GM18517 (cell line): ENCODE data around the gene EXOC6B.
"Not testable (repeated sequence)": the region's sequence is repeated elsewhere in the genome, so short reads cannot be mapped to it uniquely, and the experiment has no call there.

Experiments used
- ATAC-seq: cut with Tn5 transposase; IDR thresholded peaks from one replicate; pipeline ENCODE4 v1.9.1; 2021; ENCODE audit warnings: mild to moderate bottlenecking, moderate library complexity; ENCODE audit not compliant: unreplicated experiment

EXOC6B gene

DNA sequence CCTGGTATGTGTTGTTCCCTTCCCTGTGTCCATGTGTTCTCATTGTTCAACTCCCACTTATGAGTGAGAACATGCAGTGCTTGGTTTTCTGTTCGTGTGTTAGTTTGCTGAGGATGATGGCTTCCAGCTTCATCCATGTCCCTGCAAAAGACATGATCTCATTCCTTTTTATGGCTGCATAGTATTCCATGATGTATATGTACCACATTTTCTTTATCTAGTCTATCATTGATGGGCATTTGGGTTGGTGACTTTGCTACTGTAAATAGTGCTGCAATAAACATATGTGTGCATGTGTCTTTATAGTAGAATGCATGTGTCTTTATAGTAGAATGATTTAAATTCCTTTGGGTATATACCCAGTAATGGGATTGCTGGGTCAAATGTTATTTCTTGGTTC lies 341.2 kb downstream of the EXOC6B start:
- not testable (repeated sequence) for ATAC-seq

DNA sequence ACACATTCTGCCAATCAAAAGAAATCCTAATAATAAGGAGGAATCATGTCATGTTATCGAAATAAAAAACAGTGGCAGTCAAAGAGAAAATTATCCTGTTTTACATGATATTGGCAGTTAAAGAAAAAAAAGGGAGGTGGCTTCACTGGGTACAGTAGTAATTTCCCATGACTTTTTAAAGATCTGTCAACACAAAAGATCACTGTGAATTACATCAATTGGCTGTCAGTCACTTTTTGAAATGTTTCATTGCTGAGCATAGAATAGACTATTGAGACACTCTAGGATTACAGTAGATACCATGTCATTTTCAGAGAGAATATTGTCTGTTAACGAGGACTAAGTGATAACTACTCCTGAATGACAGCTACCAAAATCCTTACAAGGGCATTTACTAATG lies 342.5 kb downstream of the EXOC6B start:
- ATAC-seq: no peak

DNA sequence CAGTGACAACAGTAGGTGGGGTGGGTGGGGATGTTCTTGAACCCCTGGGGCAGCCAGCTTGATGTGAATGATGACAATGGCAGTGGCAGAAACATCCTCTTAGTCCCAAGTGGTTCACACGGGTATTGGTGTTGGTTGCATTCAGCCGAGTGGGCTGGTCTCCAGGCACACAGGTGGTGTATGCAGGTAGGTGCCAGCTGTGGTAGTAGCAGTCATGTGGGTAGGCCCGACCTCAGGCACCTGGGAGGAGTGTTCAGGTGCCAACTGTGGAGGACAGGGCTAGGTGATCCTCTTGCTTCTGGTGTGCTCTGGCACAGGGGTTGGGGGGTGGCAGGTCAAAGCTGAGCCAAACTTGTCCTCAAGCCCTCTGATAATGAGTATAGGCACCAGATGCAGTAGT lies 350.6 kb downstream of the EXOC6B start:
- ATAC-seq: no peak

DNA sequence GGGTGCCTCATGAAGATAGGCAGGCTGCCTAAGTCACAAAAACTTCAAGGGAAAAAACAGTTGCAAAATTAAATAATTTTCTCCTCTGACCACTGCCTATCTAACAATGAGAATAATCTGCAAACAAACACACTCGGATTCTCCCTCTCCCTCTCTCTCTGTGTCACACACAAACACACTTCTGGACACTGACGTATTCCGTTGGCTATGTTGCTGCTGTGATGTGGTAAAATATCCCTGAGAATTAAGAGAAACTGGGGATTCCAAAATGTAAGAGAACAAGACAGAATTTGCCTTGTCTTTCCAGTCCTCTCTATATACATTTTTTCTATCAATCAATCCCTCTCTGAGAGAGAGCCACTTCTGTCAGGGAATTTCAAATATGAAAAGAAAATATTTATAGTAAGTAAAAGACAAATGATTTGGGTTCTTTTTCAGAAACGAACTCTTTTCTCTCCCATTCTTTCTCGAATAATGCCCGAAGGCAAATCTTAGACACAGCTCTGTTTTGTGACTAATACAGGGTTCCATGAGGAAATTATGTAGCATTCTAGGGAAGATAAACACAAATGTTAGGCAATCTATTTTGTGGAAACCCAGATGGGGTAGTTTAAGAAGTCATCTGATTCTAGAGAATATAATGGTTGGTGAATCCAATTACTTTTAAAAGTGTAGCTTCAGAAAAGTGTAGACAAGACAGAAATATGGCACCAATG lies 367.9 kb downstream of the EXOC6B start:
- no peak for ATAC-seq

DNA sequence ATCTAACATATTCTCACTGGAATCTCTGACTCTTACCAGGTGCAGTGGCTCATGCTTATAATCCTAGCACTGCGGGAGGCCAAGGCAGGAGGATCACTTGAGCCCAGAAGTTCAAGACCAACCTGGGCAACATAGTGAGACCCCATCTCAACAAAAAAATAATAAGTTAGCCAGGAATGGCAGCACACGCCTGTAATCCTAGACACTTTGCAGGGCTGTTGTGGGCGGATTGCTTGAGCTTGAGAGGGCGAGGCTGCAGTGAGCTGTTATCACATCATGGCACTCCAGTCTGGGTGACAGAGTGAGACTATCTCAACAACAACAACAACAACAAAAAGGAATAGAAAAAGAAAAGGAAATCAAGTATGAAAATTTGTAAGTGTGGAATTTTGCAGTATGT lies 371.6 kb downstream of the EXOC6B start:
- no peak for ATAC-seq

DNA sequence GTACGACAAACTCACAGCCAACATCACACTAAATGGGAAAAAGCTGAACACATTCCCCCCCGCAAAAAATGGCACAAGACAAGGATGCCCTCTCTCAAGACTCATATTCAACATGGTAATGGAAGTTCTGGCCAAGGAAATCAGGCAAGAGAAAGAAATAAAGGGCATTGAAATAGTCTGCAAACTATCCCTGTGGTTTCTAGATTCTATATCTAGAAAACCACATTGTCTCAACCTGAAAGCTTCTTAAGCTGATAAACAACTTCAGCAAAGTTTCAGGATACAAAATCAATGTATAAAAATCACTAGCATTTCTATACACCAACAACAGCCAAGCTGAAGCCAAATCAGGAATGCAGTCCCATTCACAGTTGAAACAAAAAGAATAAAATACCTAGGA lies 383.6 kb downstream of the EXOC6B start:
- ATAC-seq: no peak

DNA sequence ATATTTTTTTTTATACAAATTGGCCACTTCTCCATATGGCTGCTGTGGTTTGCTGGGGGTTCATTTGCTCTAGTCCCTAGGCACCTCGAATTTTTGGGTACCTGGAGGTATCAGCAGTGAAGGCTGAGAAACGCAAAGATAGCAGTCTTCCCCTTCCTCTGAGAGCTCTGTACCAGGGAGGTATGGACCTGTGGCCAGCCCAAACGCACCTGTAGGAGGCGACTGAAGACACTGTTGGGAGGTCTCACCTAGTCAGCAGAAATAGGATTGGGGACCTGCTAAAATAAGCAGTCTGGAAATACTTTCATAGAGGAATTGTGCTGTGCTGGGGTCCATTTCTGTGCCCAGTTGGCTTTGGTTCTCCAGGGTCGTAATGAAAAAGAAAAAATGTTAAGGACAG lies 385.9 kb downstream of the EXOC6B start:
- no peak for ATAC-seq

DNA sequence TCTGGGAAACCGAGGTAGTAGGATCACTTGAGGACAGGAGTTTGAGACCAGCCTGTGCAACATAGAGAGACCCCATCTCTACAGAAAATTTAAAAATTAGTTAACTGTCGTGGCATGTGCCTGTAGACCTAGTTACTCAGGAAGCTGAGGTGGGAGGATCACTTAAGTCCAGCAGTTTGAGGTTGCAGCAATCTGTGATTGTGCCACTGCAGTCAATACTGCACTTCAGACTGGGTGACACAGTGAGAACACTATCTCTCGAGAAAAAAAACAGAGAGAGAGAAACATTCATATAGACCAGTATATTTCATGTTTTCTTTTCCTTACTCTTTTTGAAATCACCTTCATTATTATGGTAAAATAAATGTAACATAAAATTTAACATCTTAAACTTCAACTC lies 387.5 kb downstream of the EXOC6B start:
- ATAC-seq: no peak

DNA sequence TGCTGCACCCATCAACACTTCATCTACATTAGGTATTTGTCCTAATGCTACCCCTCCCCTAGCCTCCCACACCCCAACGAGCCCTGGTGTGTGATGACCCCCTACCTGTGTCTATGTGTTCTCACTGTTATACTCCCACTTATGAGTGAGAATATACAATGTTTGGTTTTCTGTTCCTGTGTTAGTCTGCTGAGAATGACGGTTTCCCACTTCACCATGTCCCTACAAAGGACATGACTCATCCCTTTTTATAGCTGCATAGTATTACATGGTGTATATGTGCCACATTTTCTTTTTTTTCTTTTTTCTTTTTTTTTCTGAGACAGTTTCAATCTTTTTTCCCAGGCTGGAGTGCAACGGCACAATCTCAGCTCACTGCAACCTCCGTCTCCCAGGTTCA lies 394.1 kb downstream of the EXOC6B start:
- no peak for ATAC-seq

DNA sequence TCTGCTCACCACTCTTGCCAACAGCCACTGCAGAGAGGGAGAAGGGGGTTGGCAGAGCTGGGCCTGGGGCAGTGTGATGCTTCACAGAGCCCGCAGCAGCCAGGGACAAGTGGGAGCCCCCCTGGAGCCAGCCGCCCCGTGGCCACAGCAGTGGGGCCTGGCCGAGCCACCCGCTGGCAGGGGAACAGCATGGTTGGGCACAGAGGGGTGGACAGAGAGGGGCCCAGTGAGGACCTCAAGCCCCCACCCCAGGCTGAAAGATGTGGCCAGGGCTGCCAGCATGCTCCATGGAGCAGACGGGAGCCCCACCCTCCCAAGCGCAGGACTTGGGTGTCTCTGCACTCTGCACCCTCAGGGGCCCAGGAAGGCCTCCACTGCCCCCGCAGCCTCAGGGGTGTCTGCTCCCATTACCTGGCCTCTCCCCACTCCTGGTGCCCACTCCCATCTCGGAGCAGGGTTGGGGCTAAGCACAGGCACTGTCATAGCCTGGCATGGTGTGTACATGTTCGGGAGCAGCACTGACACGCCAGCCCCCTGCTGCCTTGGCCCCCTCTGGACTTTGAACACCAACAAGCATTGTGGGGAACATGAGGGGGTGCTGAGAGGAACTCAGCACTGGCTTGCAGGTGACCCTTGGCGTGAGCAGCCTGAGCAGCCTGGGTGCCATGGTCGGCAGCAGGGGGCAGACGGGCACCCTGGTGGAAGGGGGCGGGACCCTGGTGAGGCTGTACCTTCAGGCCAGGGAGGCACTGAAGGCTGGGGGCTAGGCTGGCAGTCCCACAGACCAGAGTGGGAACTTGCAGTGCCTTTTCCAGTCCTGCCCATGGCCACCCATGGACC lies 398.6 kb downstream of the EXOC6B start:
- ATAC-seq: no peak

DNA sequence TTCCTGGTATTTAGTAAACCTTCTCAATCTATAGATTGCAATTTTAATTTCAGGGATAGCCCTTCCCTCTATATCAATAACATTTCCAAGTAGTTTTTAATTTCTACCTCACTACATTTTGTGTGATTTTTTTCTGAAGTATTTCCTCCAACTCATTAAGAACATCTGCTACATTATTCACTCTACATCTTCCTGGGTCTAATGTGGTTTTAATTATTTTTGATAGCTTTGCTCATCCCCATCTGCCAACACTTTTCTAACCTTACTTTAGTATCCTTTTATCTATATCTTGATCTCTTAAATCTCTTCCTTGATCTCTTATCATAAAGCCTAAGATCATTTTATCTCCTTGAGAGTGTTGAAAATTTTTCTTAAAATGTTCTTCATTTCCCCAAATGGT lies 399.8 kb downstream of the EXOC6B start:
- no peak for ATAC-seq

DNA sequence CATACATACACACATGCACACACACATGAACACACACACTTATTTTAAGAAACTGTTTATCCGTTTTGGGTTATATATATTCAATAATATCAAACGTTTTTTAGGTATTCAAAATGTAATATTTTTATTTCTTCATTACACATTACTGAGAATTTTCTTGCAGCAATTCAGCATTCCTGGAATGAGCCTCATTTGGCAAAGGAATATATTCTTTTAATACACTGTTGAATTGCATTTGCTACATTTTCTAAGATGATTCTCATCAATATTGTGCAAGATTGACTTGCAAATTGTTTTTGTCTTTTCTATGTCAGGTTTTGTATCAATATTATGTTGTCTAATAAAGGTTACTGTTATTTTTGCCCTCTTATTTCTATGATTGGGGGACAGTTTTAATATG lies 402.1 kb downstream of the EXOC6B start:
- ATAC-seq: no peak

DNA sequence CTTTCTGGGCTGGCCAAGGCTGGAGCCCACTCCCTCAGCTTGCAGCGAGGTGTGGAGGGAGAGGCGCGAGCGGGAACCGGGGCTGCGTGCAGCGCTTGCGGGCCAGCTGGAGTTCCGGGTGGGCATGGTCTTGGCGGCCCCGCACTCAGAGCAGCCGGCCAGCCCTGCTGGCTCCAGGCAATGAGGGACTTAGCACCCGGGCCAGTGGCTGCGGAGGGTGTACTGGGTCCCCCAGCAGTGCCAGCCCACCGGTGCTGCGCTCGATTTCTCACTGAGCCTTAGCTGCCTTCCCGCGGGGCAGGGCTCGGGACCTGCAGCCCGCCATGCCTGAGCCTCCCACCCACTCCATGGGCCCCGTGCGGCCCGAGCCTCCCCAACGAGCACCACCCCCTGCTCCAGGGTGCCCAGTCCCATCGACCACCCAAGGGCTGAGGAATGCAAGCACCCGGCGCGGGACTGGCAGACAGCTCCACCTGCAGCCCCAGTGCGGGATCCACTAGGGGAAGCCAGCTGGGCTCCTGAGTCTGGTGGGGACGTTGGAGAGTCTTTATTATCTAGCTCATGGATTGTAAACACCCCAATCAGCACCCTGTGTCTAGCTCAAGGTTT lies 404.0 kb downstream of the EXOC6B start:
- not testable (repeated sequence) for ATAC-seq

DNA sequence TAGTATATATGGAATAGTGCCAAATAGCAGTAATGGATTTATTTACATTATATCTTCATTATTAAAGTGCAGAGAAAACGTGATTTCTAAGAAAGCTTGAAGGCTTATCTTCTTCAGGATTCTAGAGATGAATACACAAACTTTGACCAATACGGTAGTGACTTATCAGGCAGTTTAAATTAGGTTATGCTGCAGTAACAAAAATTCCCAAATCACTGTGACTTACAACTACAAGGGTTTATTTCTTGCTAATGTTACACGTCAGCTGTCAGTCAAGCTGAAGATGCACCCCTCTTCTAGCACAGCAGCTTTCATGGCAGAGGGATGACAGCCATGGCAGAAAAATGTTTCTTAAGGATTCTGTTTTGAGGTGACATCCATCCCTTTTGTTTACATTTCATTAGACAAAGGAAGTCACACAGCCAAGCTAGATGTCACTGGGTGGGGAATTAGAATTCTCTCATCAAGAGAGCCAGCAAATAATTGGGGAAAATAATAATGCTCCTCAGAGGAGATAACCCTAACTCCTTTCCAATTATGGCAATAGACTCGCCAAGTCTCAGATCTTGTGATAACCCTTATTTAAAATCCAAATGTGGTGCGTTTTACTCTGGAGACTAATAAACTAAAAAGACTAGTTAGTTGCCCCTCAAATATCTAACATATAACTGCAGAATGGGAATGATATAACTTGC lies 409.9 kb downstream of the EXOC6B start:
- no peak for ATAC-seq

DNA sequence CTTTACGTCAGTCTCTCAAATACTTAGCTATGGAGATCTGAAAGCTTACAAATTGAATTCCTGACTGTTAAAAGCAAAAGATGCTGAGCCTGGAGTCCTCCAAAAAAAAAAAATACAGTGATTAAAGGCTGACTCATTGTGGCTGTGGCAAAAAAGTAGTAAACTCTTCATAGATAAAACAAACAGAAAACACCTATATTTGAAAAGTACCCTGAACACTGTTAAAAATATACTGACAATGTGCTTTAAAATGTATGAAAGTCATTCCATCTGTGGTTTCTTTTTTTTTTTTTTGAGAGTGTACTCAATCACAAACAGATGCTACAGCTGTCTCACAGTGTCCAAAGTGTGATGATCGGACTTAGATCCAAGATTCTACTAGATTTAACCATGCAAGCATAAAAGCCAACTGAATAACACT lies 410.6 kb downstream of the EXOC6B start:
- no peak for ATAC-seq

DNA sequence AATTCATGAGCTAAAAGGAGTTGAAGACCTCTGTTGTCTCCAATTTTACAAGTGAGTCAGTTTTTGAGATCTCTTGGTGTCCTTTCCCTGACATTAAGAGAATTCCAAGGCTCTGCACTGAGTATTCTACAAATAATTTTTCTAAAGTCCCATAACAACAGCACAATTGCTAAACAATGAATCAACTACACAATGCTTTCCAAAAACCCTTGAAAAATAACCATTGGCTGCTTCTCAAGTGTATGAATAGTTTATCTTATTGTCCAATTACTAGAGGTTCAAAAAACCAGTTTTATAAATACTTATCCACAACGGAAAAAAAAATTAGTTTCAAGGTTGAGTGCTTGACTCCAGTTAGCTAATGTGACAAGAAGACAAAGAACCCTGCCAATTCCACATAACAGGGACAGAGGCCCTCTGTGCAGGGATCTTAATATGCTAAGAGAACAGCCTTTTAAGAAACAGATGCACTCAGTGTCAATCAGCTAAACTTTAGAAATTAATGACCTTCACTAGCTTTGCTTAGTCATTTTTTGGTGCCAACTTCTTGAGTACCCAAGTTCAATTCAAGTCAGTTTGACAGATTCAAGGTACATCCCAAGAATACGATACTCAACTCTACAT lies 411.6 kb downstream of the EXOC6B start:
- ATAC-seq: no peak

DNA sequence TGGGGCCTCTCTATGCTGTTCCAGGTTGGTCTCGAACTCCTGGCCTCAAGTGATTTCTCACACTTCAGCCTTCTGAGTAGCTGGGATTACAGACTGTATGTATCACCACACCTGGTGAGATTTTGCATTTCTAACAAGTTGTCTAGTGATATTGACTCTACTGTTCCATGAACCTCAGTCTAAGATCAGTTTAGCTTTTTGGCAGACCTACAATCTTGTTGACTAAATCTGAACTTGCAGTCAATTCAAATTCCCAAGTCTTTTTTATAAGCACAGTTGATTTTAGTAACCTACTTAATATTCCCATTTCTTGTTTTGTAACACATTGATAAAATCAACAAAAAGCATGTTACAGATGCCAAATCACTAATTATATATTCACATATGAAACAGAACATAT lies 412.1 kb downstream of the EXOC6B start:
- ATAC-seq: no peak

DNA sequence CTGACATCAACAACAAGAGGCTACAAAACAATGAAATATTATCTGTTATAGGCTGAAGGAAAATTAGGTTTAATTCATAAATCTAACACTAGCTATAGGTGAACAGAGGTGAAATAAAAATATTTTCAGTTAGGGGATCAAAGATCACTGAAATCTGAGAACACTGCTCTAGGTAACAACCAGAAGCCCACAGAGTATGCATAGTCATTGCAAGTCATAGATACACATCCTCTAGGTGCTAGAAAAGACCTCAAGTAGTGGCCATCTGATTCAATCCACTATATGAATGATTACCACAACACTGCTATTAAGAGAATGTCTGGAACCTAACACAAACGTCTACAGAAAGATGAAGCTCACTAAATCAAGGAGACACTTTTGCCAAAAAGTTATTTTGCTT lies 413.6 kb downstream of the EXOC6B start:
- no peak for ATAC-seq

DNA sequence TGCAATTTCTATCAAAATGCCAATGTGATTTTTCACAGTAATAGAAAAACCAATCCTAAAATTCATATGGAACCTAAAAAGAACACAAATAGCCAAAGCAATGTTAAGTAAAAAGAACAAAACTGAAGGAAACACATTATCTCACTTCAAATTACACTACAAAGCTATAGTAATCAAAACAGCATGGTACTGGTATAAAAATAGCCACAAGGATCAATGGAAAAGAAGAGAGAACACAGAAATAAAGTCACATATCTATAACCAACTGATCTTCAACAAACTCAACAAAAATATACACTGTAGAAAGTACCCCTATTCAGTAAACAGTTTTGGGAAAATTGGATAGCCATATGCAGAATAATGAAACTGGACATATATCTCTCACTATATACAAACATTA lies 426.0 kb downstream of the EXOC6B start:
- no peak for ATAC-seq

DNA sequence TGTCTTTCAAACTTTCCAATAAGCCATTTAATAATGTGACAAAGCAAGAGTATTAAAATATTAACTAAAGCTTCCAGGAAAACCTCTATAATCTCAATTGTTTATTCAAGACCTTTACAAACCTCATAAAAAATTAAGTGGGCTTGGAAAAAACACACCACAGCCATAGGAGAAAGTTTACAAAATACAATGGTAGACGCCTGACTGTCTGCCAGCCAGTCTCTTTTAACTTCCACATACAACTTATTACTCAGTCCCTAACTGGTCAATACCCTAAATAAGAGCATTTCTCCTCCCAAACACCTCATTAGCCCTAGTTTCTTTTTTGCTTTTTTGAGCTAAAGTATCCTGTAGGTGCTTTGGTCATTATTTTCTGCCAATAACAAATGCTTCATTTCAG lies 430.7 kb downstream of the EXOC6B start:
- no peak for ATAC-seq

DNA sequence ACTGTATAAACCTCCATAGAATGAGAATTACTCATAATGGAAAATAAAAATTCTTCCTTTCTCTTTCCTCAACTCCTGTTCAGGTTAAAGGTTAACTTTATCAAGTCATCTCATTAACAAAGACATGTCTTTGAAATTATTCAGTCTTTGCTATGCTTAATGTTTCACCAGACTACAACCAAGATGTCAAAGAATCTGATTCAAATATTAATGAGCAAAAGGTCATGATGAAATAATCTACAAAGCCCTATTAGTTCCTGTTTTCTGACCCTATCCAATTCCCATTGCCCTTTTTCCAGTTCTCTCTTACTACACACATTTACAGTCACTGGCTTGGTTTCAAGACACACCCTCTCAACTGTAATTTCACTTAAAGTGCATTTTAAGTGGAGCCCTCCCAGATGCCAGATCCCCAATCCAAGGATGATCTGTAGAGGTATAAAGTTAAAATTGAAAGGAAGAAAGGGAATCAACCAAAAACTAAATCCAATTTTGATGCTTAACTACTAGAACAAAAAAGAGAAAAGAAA lies 431.2 kb downstream of the EXOC6B start:
- no peak for ATAC-seq
